Cardiac muscle cell (in vitro differentiated cells and primary cell): ENCODE data around the gene SLC26A11. TPM values are rescaled to one million over a fixed set of nuclear protein-coding genes. Genes with fewer than 3 reads are reported as not detected.
"Not testable (repeated sequence)": the region's sequence is repeated elsewhere in the genome, so short reads cannot be mapped to it uniquely, and the experiment has no call there.

Experiments used
- DNase-seq, 2 donors: peaks; one replicate each; pipeline versions ENCODE4 v3.0.0 to v3.0.0-alpha.2; 2010 to 2017; ENCODE audit warnings: low read depth in 1 of 2, low spot score in 1 of 2
- H3K27ac ChIP-seq: fragments of 200-600 bp; sonication (generic); 2 replicates; pipeline ENCODE4 v1.5.1; 2016
- H3K27me3 ChIP-seq: fragments of 200-600 bp; sonication (generic); 2 replicates; pipeline ENCODE4 v1.6.0; 2016; ENCODE audit warnings: control low read depth
- H3K36me3 ChIP-seq: fragments of 200-600 bp; sonication (generic); 2 replicates; pipeline ENCODE4 v1.5.1; 2016; ENCODE audit warnings: control low read depth
- H3K4me1 ChIP-seq: fragments of 200-600 bp; sonication (generic); 2 replicates; pipeline ENCODE4 v1.8.1; 2017; ENCODE audit warnings: low read depth, mild to moderate bottlenecking, mixed run types
- H3K4me3 ChIP-seq: fragments of 200-600 bp; sonication (generic); 2 replicates; pipeline ENCODE4 v1.5.1; 2016; ENCODE audit warnings: mild to moderate bottlenecking
- H3K9me3 ChIP-seq: fragments of 200-600 bp; sonication (generic); 2 replicates; pipeline ENCODE4 v1.5.1; 2017; ENCODE audit warnings: low read depth, mild to moderate bottlenecking, control low read depth
- polyA plus RNA-seq: library from polyadenylated mRNA; unstranded; fragments of >200 nt; fragmentation: Nextera tagmentation; extraction: Ambion mirVana; gene quantifications from 2 replicates; pipeline ENCODE4 v1.2.1, GENCODE V29; 2016
- total RNA-seq: library from RNA; depleted of rRNA; stranded (reverse); fragments of >200 nt; gene quantifications from 2 replicates; pipeline ENCODE4 v1.2.3, GENCODE V29; 2016
- TF ChIP-seq, protein P1 (sequence below): IDR thresholded peaks from 2 replicates; pipeline ENCODE4 v1.5.1; 2012; ENCODE audit warnings: low read depth, mild to moderate bottlenecking, low read length

SLC26A11 gene
- total and polyA plus RNA-seq, 2 experiments from 2014 or later = 39.0 to 46.8 TPM

DNA sequence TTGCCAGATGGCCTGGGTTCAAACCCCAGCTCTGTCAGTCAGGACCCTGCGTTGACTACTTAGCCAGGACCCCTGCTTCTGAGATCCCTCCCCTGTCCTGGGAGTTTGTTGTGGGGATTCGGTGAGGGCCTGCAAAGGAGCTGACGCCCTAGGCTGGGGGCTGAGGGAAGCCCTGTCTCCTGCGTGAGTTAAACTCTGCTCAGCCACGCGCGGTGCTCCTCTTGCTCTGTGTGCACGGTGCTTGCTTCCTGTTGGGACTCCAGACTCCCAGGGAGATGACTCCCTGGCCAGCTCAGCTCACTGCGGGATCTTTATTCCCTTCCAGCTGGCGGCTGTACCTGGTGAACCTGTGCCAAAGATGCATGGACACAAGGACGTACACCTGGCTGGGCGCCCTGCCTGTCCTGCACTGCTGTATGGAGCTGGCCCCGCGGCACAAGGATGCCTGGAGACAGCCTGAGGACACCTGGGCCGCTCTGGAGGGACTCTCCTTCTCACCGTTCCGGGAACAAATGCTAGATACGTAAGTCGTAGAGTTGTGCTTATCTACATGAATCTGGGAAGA lies 77.9 kb downstream of the SLC26A11 start:
- no peak overlapping the region for H3K27ac ChIP-seq
- no peaks in the 10 kb centered on the region for H3K9me3 ChIP-seq
- no peaks in the 10 kb centered on the region for H3K4me1 ChIP-seq
- H3K27me3 ChIP-seq = no peaks in the 10 kb centered on the region
- H3K36me3 ChIP-seq = peaks cover 8% of the 10 kb centered on the region
- TF ChIP-seq, protein P1, sequence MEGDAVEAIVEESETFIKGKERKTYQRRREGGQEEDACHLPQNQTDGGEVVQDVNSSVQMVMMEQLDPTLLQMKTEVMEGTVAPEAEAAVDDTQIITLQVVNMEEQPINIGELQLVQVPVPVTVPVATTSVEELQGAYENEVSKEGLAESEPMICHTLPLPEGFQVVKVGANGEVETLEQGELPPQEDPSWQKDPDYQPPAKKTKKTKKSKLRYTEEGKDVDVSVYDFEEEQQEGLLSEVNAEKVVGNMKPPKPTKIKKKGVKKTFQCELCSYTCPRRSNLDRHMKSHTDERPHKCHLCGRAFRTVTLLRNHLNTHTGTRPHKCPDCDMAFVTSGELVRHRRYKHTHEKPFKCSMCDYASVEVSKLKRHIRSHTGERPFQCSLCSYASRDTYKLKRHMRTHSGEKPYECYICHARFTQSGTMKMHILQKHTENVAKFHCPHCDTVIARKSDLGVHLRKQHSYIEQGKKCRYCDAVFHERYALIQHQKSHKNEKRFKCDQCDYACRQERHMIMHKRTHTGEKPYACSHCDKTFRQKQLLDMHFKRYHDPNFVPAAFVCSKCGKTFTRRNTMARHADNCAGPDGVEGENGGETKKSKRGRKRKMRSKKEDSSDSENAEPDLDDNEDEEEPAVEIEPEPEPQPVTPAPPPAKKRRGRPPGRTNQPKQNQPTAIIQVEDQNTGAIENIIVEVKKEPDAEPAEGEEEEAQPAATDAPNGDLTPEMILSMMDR = no peak
- no peak overlapping the region for H3K4me3 ChIP-seq
- DNase-seq = no peak

DNA sequence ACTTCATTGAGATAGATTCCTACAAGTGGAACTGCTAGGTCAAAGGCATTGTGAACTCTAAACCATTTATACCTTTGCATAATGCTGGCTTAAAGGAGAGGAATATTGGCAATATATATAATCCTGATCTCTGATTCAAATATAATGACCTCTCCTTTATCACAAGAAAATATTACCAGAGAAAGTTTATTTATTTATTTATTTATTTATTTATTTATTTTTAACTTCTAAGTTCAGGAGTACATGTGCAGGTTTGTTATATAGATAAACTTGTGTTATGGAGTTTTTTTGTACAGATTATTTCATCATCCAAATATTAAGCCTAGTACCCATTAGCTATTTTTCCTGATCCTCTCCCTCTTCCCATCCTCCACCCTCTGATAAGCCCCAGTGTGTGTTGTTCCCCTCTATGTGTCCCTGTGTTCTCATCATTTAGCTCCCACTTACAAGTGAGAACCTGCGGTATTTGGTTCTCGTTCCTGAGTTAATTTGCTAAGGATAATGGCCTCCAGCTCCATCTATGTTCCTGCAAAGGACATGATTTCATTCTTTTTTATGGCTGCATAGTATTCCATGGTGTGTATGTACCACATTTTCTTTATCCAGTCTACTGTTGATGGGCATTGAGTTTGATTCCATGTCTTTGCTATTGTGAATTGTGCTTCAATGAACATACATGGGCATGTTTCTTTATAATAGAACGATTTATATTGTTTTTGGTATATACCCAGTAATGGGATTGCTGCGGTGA lies 79.3 kb downstream of the SLC26A11 start:
- H3K4me3 ChIP-seq, H3K27ac ChIP-seq, H3K36me3 ChIP-seq, H3K27me3 ChIP-seq, H3K4me1 ChIP-seq, DNase-seq, H3K9me3 ChIP-seq: not testable (repeated sequence)

DNA sequence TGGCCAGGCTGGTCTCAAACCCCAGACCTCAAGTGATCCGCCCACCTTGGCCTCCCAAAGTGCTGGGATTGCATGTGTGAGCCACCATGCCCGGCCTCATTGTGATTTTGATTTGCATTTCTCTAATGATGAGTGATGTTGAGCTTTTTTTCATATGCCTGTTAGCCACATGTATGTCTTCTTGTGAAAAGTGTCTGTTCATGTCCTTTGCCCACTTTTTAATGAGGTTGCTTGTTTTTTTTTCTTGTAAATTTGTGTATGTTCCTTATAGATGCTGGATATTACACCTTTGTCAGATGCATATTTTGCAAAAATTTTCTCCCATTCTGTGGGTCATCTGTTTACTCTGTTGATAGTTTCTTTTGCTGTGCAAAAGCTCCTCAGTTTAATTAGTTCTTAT lies 80.5 kb downstream of the SLC26A11 start:
- H3K27me3 ChIP-seq, H3K4me3 ChIP-seq, H3K27ac ChIP-seq, H3K4me1 ChIP-seq, DNase-seq, H3K9me3 ChIP-seq: not testable (repeated sequence)
- peaks cover 10% of the 10 kb centered on the region for H3K36me3 ChIP-seq

Other genes with a start within 250 kb of the SLC26A11 start
- 30.3 and 37.5 TPM in 2 replicates for gene TBC1D16, start 184.6 kb upstream of the SLC26A11 start, total RNA-seq
- 13.0 and 22.1 TPM in 2 replicates for gene TBC1D16, start 184.6 kb upstream of the SLC26A11 start, polyA plus RNA-seq
- gene CCDC40, start 183.8 kb upstream of the SLC26A11 start, total RNA-seq = 8.0 and 11.3 TPM in 2 replicates
- 12.2 and 16.0 TPM in 2 replicates for gene CCDC40, start 183.8 kb upstream of the SLC26A11 start, polyA plus RNA-seq
- 80.3 and 150 TPM in 2 replicates for gene GAA, start 118.8 kb upstream of the SLC26A11 start, total RNA-seq
- 72.7 and 84.9 TPM in 2 replicates for gene GAA, start 118.8 kb upstream of the SLC26A11 start, polyA plus RNA-seq
- 124 and 131 TPM in 2 replicates for gene EIF4A3, start 73.3 kb upstream of the SLC26A11 start, total RNA-seq
- gene EIF4A3, start 73.3 kb upstream of the SLC26A11 start, polyA plus RNA-seq = 126 and 143 TPM in 2 replicates
- gene CARD14, start 50.4 kb upstream of the SLC26A11 start, total RNA-seq = 2.9 TPM in 1 of 2 replicates, not detected in the other
- gene CARD14, start 50.4 kb upstream of the SLC26A11 start, polyA plus RNA-seq = 1.5 and 2.7 TPM in 2 replicates
- 27.8 and 56.6 TPM in 2 replicates for gene SGSH, start 94 bp upstream of the SLC26A11 start, total RNA-seq
- 59.4 and 63.2 TPM in 2 replicates for gene SGSH, start 94 bp upstream of the SLC26A11 start, polyA plus RNA-seq
- 12.8 and 24.9 TPM in 2 replicates for gene RNF213, start 40.4 kb downstream of the SLC26A11 start, total RNA-seq
- 11.5 and 14.5 TPM in 2 replicates for gene RNF213, start 40.4 kb downstream of the SLC26A11 start, polyA plus RNA-seq
- 31.7 and 35.4 TPM in 2 replicates for gene ENDOV, start 194.7 kb downstream of the SLC26A11 start, total RNA-seq
- 38.0 and 46.9 TPM in 2 replicates for gene ENDOV, start 194.7 kb downstream of the SLC26A11 start, polyA plus RNA-seq